HEK293 (cell line): ENCODE data around the gene TTLL11.

Experiments used
- CTCF ChIA-PET: fragments of 350-600 bp; formaldehyde crosslinking; extraction: SDS; loops from one replicate; lab custom pipeline; 2021; ENCODE audit warnings: antibody characterized with exemption; lab: Yijun Ruan, JAX
- POLR2A ChIA-PET: fragments of 300-600 bp; formaldehyde crosslinking; extraction: SDS; loops from one replicate; lab custom pipeline; 2020; ENCODE audit warnings: antibody characterized with exemption, inconsistent platforms; lab: Yijun Ruan, JAX
- H3K27ac ChIP-seq: fragments of 200-500 bp; sonication (Bioruptor generic); 2 replicates; pipeline ENCODE4 v1.5.1; 2014; ENCODE audit warnings: low read depth, low read length, control low read depth, inconsistent platforms; ENCODE audit errors: extremely low read depth
- H3K36me3 ChIP-seq, 2 experiments: fragments of 200-500 bp in 1 of 2; sonication (Bioruptor generic) in 1 of 2; 1 replicate in 1 of 2; 2 replicates in 1 of 2; pipeline ENCODE4 v1.5.1; 2014 to 2017; ENCODE audit warnings: inconsistent platforms in 2 of 2, low read length in 2 of 2; ENCODE audit not compliant: control insufficient read depth in 2 of 2, insufficient read depth in 1 of 2
- H3K4me1 ChIP-seq: fragments of 200-500 bp; sonication (Bioruptor generic); 2 replicates; pipeline ENCODE4 v1.5.1; 2014; ENCODE audit warnings: mild to moderate bottlenecking, low read length, inconsistent platforms; ENCODE audit not compliant: control insufficient read depth, insufficient read depth
- H3K4me3 ChIP-seq: 2 replicates; pipeline ENCODE4 v1.5.1; 2011; ENCODE audit warnings: low read depth, mild to moderate bottlenecking, control low read depth, low read length, moderate library complexity
- H3K9me3 ChIP-seq: fragments of 200-500 bp; sonication (Bioruptor generic); 2 replicates; pipeline ENCODE4 v1.5.1; 2014; ENCODE audit warnings: low read depth, low read length, inconsistent platforms; ENCODE audit not compliant: control insufficient read depth, insufficient read depth
- BCL6B ChIP-seq: fragments of 450-650 bp; formaldehyde crosslinking; IDR thresholded peaks from 2 replicates; pipeline ENCODE4 v1.5.1; 2017; ENCODE audit warnings: missing biosample characterization, missing genetic modification characterization
- EGR2 ChIP-seq: fragments of 450-650 bp; formaldehyde crosslinking; IDR thresholded peaks from 2 replicates; pipeline ENCODE4 v1.5.1; 2016; ENCODE audit warnings: low read depth, missing biosample characterization, missing genetic modification characterization
- GFI1B ChIP-seq: fragments of 450-650 bp; formaldehyde crosslinking; IDR thresholded peaks from 2 replicates; pipeline ENCODE4 v1.5.1; 2016; ENCODE audit warnings: missing biosample characterization, missing genetic modification characterization
- PRDM6 ChIP-seq: fragments of 450-650 bp; formaldehyde crosslinking; IDR thresholded peaks from 2 replicates; pipeline ENCODE4 v1.5.1; 2017; ENCODE audit warnings: missing biosample characterization, missing genetic modification characterization
- SALL2 ChIP-seq: fragments of 450-650 bp; formaldehyde crosslinking; IDR thresholded peaks from 2 replicates; pipeline ENCODE4 v1.5.0; 2017; ENCODE audit warnings: missing biosample characterization, mild to moderate bottlenecking, missing genetic modification characterization, borderline replicate concordance
- ZNF132 ChIP-seq: fragments of 450-650 bp; formaldehyde crosslinking; IDR thresholded peaks from 2 replicates; pipeline ENCODE4 v1.5.1; 2017; ENCODE audit warnings: missing biosample characterization, missing genetic modification characterization, borderline replicate concordance
- ZNF155 ChIP-seq: fragments of 450-650 bp; formaldehyde crosslinking; IDR thresholded peaks from 2 replicates; pipeline ENCODE4 v1.5.1; 2016; ENCODE audit warnings: missing biosample characterization, missing genetic modification characterization
- ZNF175 ChIP-seq: fragments of 450-650 bp; formaldehyde crosslinking; IDR thresholded peaks from 2 replicates; pipeline ENCODE4 v1.5.1; 2016; ENCODE audit warnings: missing biosample characterization, missing genetic modification characterization
- ZNF23 ChIP-seq: fragments of 450-650 bp; formaldehyde crosslinking; IDR thresholded peaks from 2 replicates; pipeline ENCODE4 v1.5.1; 2016; ENCODE audit warnings: missing biosample characterization, missing genetic modification characterization, borderline replicate concordance
- ZNF24 ChIP-seq: fragments of 450-650 bp; formaldehyde crosslinking; IDR thresholded peaks from 2 replicates; pipeline ENCODE4 v1.5.1; 2016; ENCODE audit warnings: missing biosample characterization, missing genetic modification characterization
- ZNF341 ChIP-seq: fragments of 450-650 bp; formaldehyde crosslinking; IDR thresholded peaks from 2 replicates; pipeline ENCODE4; 2016; ENCODE audit warnings: low read depth, missing biosample characterization, missing genetic modification characterization
- ZNF362 ChIP-seq: fragments of 450-650 bp; formaldehyde crosslinking; IDR thresholded peaks from 2 replicates; pipeline ENCODE4 v1.5.1; 2016; ENCODE audit warnings: missing biosample characterization, missing genetic modification characterization
- ZNF391 ChIP-seq: fragments of 450-650 bp; formaldehyde crosslinking; IDR thresholded peaks from 2 replicates; pipeline ENCODE4 v1.5.1; 2016; ENCODE audit warnings: low read depth, missing biosample characterization, missing genetic modification characterization, borderline replicate concordance
- ZNF404 ChIP-seq: fragments of 450-650 bp; formaldehyde crosslinking; IDR thresholded peaks from 2 replicates; pipeline ENCODE4 v1.5.1; 2017; ENCODE audit warnings: missing biosample characterization, missing genetic modification characterization
- ZNF596 ChIP-seq: fragments of 450-650 bp; IDR thresholded peaks from 2 replicates; pipeline ENCODE4 v1.5.0; 2018; ENCODE audit warnings: missing biosample characterization, mild to moderate bottlenecking, missing genetic modification characterization, moderate library complexity
- ZNF768 ChIP-seq: fragments of 450-650 bp; formaldehyde crosslinking; IDR thresholded peaks from 2 replicates; pipeline ENCODE4 v1.5.1; 2018; ENCODE audit warnings: missing biosample characterization, mild to moderate bottlenecking, missing genetic modification characterization
- ZNF830 ChIP-seq: fragments of 450-650 bp; IDR thresholded peaks from 2 replicates; pipeline ENCODE4 v1.5.0; 2018; ENCODE audit warnings: missing biosample characterization, missing genetic modification characterization, low read depth, mild to moderate bottlenecking, moderate library complexity
- ZSCAN16 ChIP-seq: fragments of 450-650 bp; formaldehyde crosslinking; IDR thresholded peaks from 2 replicates; pipeline ENCODE4 v1.5.1; 2016; ENCODE audit warnings: missing biosample characterization, missing genetic modification characterization

The TTLL11 gene

GRCh38 chr9:122109035-122109813, 16.1 kb upstream of the TTLL11 start:
- TF ChIP-seq EGR2 (tag by site-specific recombination) (no peak), ZNF362 (tag by site-specific recombination) (no peak)
- ChIA-PET CTCF (interaction anchor here (2.4 to 4.4 kb wide), 2 partner anchors 11 to 14 kb away, joined by 11 to 38 read pairs; no protein-coding TSS in a partner anchor), POLR2A (no interaction called here)
- Histone ChIP-seq H3K27ac (no peak overlapping the region), H3K4me1 (no peaks in the 10 kb centered on the region), H3K9me3 (no peaks in the 10 kb centered on the region), H3K36me3 (no peaks in the 10 kb centered on the region), H3K4me3 (no peak overlapping the region)

- no peak overlapping the region for H3K4me3 ChIP-seq
- CTCF ChIA-PET, result interaction anchor here (0.6 to 4.4 kb wide), 10 partner anchors 9 to 699 kb away, joined by 3 to 38 read pairs (median 5); no protein-coding TSS in a partner anchor
- POLR2A ChIA-PET, result no interaction called here
- TF ChIP-seq ZNF341 (no peak), BCL6B (no peak), ZNF830 (no peak), ZNF155 (tag by site-specific recombination) (no peak), ZNF132 (tag by site-specific recombination) (no peak), ZNF23 (tag by site-specific recombination) (no peak), ZNF768 (tag by site-specific recombination) (no peak)
- no peaks in the 10 kb centered on the region for H3K36me3 ChIP-seq
- no peak overlapping the region for H3K27ac ChIP-seq
- no peaks in the 10 kb centered on the region for H3K4me1 ChIP-seq
- H3K9me3 ChIP-seq, result no peaks in the 10 kb centered on the region
These were observed 14.2 kb upstream of the TTLL11 start for GRCh38 chr9:122107291-122107805.

GRCh38 chr9:122106576-122106975, 13.5 kb upstream of the TTLL11 start:
- Histone ChIP-seq H3K9me3 (no peaks in the 10 kb centered on the region), H3K4me1 (no peaks in the 10 kb centered on the region), H3K4me3 (no peak overlapping the region), H3K36me3 (no peaks in the 10 kb centered on the region), H3K27ac (no peak overlapping the region)
- TF ChIP-seq PRDM6 (tag by site-specific recombination), result no peak
- TF ChIP-seq ZNF596, result no peak
- TF ChIP-seq ZNF404, result no peak
- TF ChIP-seq GFI1B (tag by site-specific recombination), result no peak
- no peak for TF ChIP-seq ZNF24
- no peak for TF ChIP-seq ZNF391 (tag by site-specific recombination)
- TF ChIP-seq SALL2 (tag by site-specific recombination), result no peak
- TF ChIP-seq ZNF175 (tag by site-specific recombination), result no peak
- TF ChIP-seq ZSCAN16, result no peak
- ChIA-PET POLR2A (no interaction called here), CTCF (interaction anchor here (0.6 to 1.9 kb wide), 7 partner anchors 11 to 312 kb away, joined by 3 to 14 read pairs (median 5); no protein-coding TSS in a partner anchor)
